ENCODE data around the gene DSC1. TPM values are rescaled to one million over a fixed set of nuclear protein-coding genes. Genes with fewer than 3 reads are reported as not detected.

The DSC1 gene
- total and polyA plus RNA-seq, 2 of the 8 experiments (the other 6 are each of a cell fraction or from before 2014, with no cell fraction given): 0.02 TPM; not detected in 1

- no peak for TF ChIP-seq HDAC6 (IDR thresholded peaks at IDR 0.05; ENCODE audit: low read depth, low read length)
- TF ChIP-seq POLR2AphosphoS5 (IDR thresholded peaks at IDR 0.05; ENCODE audit: low read depth, low read length): no peak
- TF ChIP-seq SUZ12 (IDR thresholded peaks at IDR 0.05; ENCODE audit: low read length): no peak
- no peak for TF ChIP-seq KDM4A (IDR thresholded peaks at IDR 0.05; ENCODE audit: low read depth, low read length, severe bottlenecking)
- TF ChIP-seq NANOG (IDR thresholded peaks at IDR 0.05; ENCODE audit: insufficient read depth, low read depth, low read length, poor library complexity, severe bottlenecking): no peak
- no peak for TF ChIP-seq JUN (IDR thresholded peaks at IDR 0.05; ENCODE audit: low read depth, low read length)
- no peak for TF ChIP-seq EGR1 (IDR thresholded peaks at IDR 0.05; ENCODE audit: borderline replicate concordance, low read depth, low read length)
These were observed 82.7 kb downstream of the DSC1 start (continued) for GRCh38 chr18:31079973-31080372.

Other genes starting within 250 kb of the DSC1 start
- gene DSC3, start 120.1 kb downstream of the DSC1 start, total RNA-seq (2021; fragmentation: NEBNext Ultra II Directional; extraction: Animal tissue kit (Norgen Biotek cat#: 25700)): 3.3 and 3.7 TPM in 2 replicates
- gene DSC3, start 120.1 kb downstream of the DSC1 start, polyA plus RNA-seq (2011; rRNA removed): 0.61 and 0.70 TPM in 2 replicates
- 39.3 and 39.7 TPM in 2 replicates for gene DSC2, start 60.4 kb downstream of the DSC1 start, total RNA-seq (2021; fragmentation: NEBNext Ultra II Directional; extraction: Animal tissue kit (Norgen Biotek cat#: 25700))
- 2.5 and 4.6 TPM in 2 replicates for gene DSC2, start 60.4 kb downstream of the DSC1 start, polyA plus RNA-seq (2011; rRNA removed)
- 0.06 TPM in 1 of 2 replicates, not detected in the other for gene DSG1, start 155.3 kb upstream of the DSC1 start, total RNA-seq (2021; fragmentation: NEBNext Ultra II Directional; extraction: Animal tissue kit (Norgen Biotek cat#: 25700))
- gene DSG1, start 155.3 kb upstream of the DSC1 start, polyA plus RNA-seq (2011; rRNA removed): 0.06 TPM in 2 replicates
- gene DSG4, start 213.9 kb upstream of the DSC1 start, total RNA-seq (2021; fragmentation: NEBNext Ultra II Directional; extraction: Animal tissue kit (Norgen Biotek cat#: 25700)): not detected in 2 replicates
- gene DSG4, start 213.9 kb upstream of the DSC1 start, polyA plus RNA-seq (2011; rRNA removed): not detected in 2 replicates